Endothelial cell of umbilical vein (primary cell): Measurements from ENCODE around the gene CNOT1. TPM values are rescaled to one million over a fixed set of nuclear protein-coding genes. Genes with fewer than 3 reads are reported as not detected.

Experiments
- BruUV-seq: library from RNA; stranded (reverse); fragments of 400-500 nt; replicated peaks from 2 replicates; lab custom pipeline; 2021; lab: Mats Ljungman, UMichigan
- CTCF ChIA-PET: fragments of 300-600, 350-600 bp; sonication (Branson Sonifier 250); formaldehyde crosslinking; loops from one replicate; lab custom pipeline; 2021; ENCODE audit warnings: antibody characterized with exemption, inconsistent platforms; lab: Charles Lee
- POLR2A ChIA-PET: fragments of 300-600, 350-600 bp; sonication (Branson Sonifier 250); formaldehyde crosslinking; loops from one replicate; lab custom pipeline; 2021; ENCODE audit warnings: antibody characterized with exemption, inconsistent platforms; lab: Charles Lee
- DNase-seq: peaks from one replicate; pipeline ENCODE4 v3.0.0-alpha.2; 2011; ENCODE audit warnings: low read depth, low spot score
- FAIRE-seq: peaks from 2 replicates; lab custom pipeline; 2011; peaks lifted over from hg19 to GRCh38; lab: Jason Lieb, UNC
- H2AFZ ChIP-seq: 2 replicates; pipeline ENCODE4 v1.6.0; 2012; ENCODE audit warnings: low read depth, low read length, control low read depth, inconsistent platforms
- H3K27ac ChIP-seq: 2 replicates; pipeline ENCODE4 v1.5.1; 2011; ENCODE audit warnings: low read depth, mild to moderate bottlenecking, control low read depth, low read length, moderate library complexity; ENCODE audit not compliant: insufficient read depth
- H3K27me3 ChIP-seq, 2 experiments: 2 replicates each; pipeline versions ENCODE4 v1.6.0 to v1.6.1; 2011; ENCODE audit warnings: low read length in 2 of 2, mixed read lengths in 1 of 2; ENCODE audit not compliant: control insufficient read depth in 2 of 2, insufficient read depth in 2 of 2
- H3K36me3 ChIP-seq, 2 experiments: 2 replicates in 1 of 2; 3 replicates in 1 of 2; pipeline ENCODE4 v1.5.1; 2011; ENCODE audit warnings: low read length in 2 of 2, mild to moderate bottlenecking in 1 of 2, moderate library complexity in 1 of 2; ENCODE audit not compliant: control insufficient read depth in 2 of 2, insufficient read depth in 2 of 2; ENCODE audit errors: extremely low read depth in 1 of 2
- H3K4me1 ChIP-seq: 3 replicates; pipeline ENCODE4 v1.5.1; 2011; ENCODE audit warnings: mild to moderate bottlenecking, low read length; ENCODE audit not compliant: control insufficient read depth, insufficient read depth; ENCODE audit errors: extremely low read depth
- H3K4me2 ChIP-seq: 2 replicates; pipeline ENCODE4 v1.6.1; 2011; ENCODE audit warnings: low read length, control low read depth, mixed read lengths; ENCODE audit not compliant: insufficient read depth
- H3K4me3 ChIP-seq, 3 experiments: fragments of 200-600 bp in 1 of 3; sonication (generic), shearing (Covaris generic) in 1 of 3; replicated peaks in 1 of 3; 2 replicates each; pipeline ENCODE4 v1.5.1; 2011 to 2016; ENCODE audit warnings: control low read depth in 3 of 3, low read length in 3 of 3, mild to moderate bottlenecking in 2 of 3, inconsistent platforms in 1 of 3, low read depth in 1 of 3, moderate library complexity in 1 of 3; ENCODE audit not compliant: insufficient read depth in 1 of 3
- H3K79me2 ChIP-seq: 2 replicates; pipeline ENCODE4 v1.6.0; 2012; ENCODE audit warnings: low read length, inconsistent platforms; ENCODE audit not compliant: control insufficient read depth, insufficient read depth
- H3K9ac ChIP-seq: replicated peaks from 2 replicates; pipeline ENCODE3; 2011; ENCODE audit warnings: low read length, control low read depth; ENCODE audit not compliant: insufficient read depth; ENCODE audit errors: extremely low read depth
- H3K9me1 ChIP-seq: replicated peaks from 3 replicates; pipeline ENCODE4 v1.6.0; 2011; ENCODE audit warnings: mild to moderate bottlenecking, low read length; ENCODE audit not compliant: control insufficient read depth, insufficient read depth; ENCODE audit errors: extremely low read depth
- H3K9me3 ChIP-seq: replicated peaks from 2 replicates; pipeline ENCODE4 v1.5.1; 2012; ENCODE audit warnings: low read length, inconsistent platforms; ENCODE audit not compliant: control insufficient read depth, insufficient read depth
- H4K20me1 ChIP-seq: replicated peaks from 2 replicates; pipeline ENCODE3; 2011; ENCODE audit warnings: mild to moderate bottlenecking, low read length; ENCODE audit not compliant: control insufficient read depth, insufficient read depth; ENCODE audit errors: extremely low read depth
- EZH2 ChIP-seq: IDR thresholded peaks from 2 replicates; pipeline ENCODE4 v1.6.1; 2012; ENCODE audit warnings: borderline replicate concordance, low read depth, mild to moderate bottlenecking, moderate library complexity, low read length, inconsistent platforms; ENCODE audit not compliant: severe bottlenecking
- FOS ChIP-seq: IDR thresholded peaks from 2 replicates; pipeline ENCODE4 v1.6.1; 2011; ENCODE audit warnings: mild to moderate bottlenecking, low read length, moderate library complexity, borderline replicate concordance; ENCODE audit not compliant: insufficient read depth
- GATA2 ChIP-seq: IDR thresholded peaks from 2 replicates; pipeline ENCODE4 v1.7.0; 2011; ENCODE audit warnings: low read depth, mild to moderate bottlenecking, moderate library complexity, mixed read lengths, low read length; ENCODE audit not compliant: insufficient read length, insufficient read depth
- JUN ChIP-seq: IDR thresholded peaks from 2 replicates; pipeline ENCODE4 v1.6.1; 2011; ENCODE audit warnings: borderline replicate concordance, low read depth; ENCODE audit not compliant: insufficient read length, insufficient read depth
- MAX ChIP-seq: IDR thresholded peaks from 2 replicates; pipeline ENCODE4 v1.6.1; 2011; ENCODE audit not compliant: insufficient read depth, insufficient read length
- MYC ChIP-seq: IDR thresholded peaks from one replicate; pipeline ENCODE4 v1.6.1; 2011; ENCODE audit warnings: mild to moderate bottlenecking, low read depth, low read length
- POLR2A ChIP-seq: IDR thresholded peaks from 2 replicates; pipeline ENCODE4 v1.6.1; 2012; ENCODE audit warnings: low read depth, mild to moderate bottlenecking, control low read depth, low read length
- POLR2AphosphoS5 ChIP-seq: IDR thresholded peaks from 2 replicates; pipeline ENCODE4 v1.6.1; 2012; ENCODE audit warnings: low read depth, mild to moderate bottlenecking, control low read depth, low read length, moderate library complexity; ENCODE audit not compliant: insufficient read depth
- dilution Hi-C: fragments of 300-500 bp; cut with MboI; formaldehyde crosslinking; loops from one replicate; pipeline ENCODE4 v1.15.0; 2019; ENCODE audit warnings: low sequenced_read_pairs; ENCODE audit not compliant: extremely low pct_ligation_motif_present
- intact Hi-C: fragments of 100-400 bp; cut with micrococcal nuclease; formaldehyde crosslinking; loops from one replicate; pipeline ENCODE4 v1.10.0; 2022
- polyA plus RNA-seq, 4 experiments: library from polyadenylated mRNA; depleted of rRNA in 3 of 4; stranded (reverse) in 3 of 4; unstranded in 1 of 4; fragments of >200 nt; gene quantifications; 2 replicates each; pipeline versions ENCODE4 v1.2.1 to v1.2.3, GENCODE V29; 2011 to 2012; ENCODE audit warnings: missing spikeins in 1 of 4
- total RNA-seq: library from RNA; stranded (reverse); gene quantifications from 2 replicates; pipeline ENCODE4 v1.2.3, GENCODE V29; 2021
- TF ChIP-seq, protein P1 (sequence below), 2 donors: IDR thresholded peaks; 1 replicate in 1 of 2; 2 replicates in 1 of 2; pipeline ENCODE4 v1.5.1; 2011; ENCODE audit warnings: low read length in 2 of 2, mild to moderate bottlenecking in 2 of 2, moderate library complexity in 2 of 2, control low read depth in 1 of 2, inconsistent platforms in 1 of 2, low read depth in 1 of 2; ENCODE audit not compliant: insufficient read depth in 1 of 2; ENCODE audit errors: extremely low read depth in 1 of 2

CNOT1 gene
- total and polyA plus RNA-seq, 2 donors (not counting 3 experiments of a cell fraction or from before 2014, with no cell fraction given): 142 to 151 TPM

GRCh38 chr16:58474296-58474695 is 155.3 kb downstream of the CNOT1 start:
- DNase-seq (peak; percentile 43), FAIRE-seq (no peak)
- Histone ChIP-seq H3K4me1 (peaks cover 12% of the 10 kb centered on the region), H3K9ac (no peak overlapping the region), H3K4me3 (no peak overlapping the region), H3K27ac (no peak overlapping the region), H3K79me2 (no peaks in the 10 kb centered on the region), H3K4me2 (no peak overlapping the region), H3K9me1 (no peaks in the 10 kb centered on the region), H3K9me3 (no peaks in the 10 kb centered on the region), H4K20me1 (no peaks in the 10 kb centered on the region), H3K36me3 (no peaks in the 10 kb centered on the region), H2AFZ (peak overlapping the region; percentile 87), H3K27me3 (no peaks in the 10 kb centered on the region)
- CTCF ChIA-PET: interaction anchor here (0.9 to 6.3 kb wide), 3 partner anchors 10 to 136 kb away, joined by 3 to 30 read pairs (median 13); no protein-coding TSS in a partner anchor
- dilution Hi-C loops: no loop called here
- TF ChIP-seq POLR2A (no peak), MAX (no peak), FOS (no peak), JUN (no peak), EZH2 (no peak), GATA2 (no peak), MYC (no peak), POLR2AphosphoS5 (no peak)
- TF ChIP-seq, protein P1, sequence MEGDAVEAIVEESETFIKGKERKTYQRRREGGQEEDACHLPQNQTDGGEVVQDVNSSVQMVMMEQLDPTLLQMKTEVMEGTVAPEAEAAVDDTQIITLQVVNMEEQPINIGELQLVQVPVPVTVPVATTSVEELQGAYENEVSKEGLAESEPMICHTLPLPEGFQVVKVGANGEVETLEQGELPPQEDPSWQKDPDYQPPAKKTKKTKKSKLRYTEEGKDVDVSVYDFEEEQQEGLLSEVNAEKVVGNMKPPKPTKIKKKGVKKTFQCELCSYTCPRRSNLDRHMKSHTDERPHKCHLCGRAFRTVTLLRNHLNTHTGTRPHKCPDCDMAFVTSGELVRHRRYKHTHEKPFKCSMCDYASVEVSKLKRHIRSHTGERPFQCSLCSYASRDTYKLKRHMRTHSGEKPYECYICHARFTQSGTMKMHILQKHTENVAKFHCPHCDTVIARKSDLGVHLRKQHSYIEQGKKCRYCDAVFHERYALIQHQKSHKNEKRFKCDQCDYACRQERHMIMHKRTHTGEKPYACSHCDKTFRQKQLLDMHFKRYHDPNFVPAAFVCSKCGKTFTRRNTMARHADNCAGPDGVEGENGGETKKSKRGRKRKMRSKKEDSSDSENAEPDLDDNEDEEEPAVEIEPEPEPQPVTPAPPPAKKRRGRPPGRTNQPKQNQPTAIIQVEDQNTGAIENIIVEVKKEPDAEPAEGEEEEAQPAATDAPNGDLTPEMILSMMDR (IDR thresholded peaks at IDR 0.05; ENCODE audit: extremely low read depth in 1 of 2, insufficient read depth in 1 of 2, low read depth in 1 of 2, low read length in 2 of 2): no peak
- BruUV-seq: no TSS peak
- intact Hi-C loops: no loop called here
- POLR2A ChIA-PET: no interaction called here
